Stimulated activated CD8-positive, alpha-beta memory T cell treated with anti-CD3 and anti-CD28 coated beads, Interleukin-4, amount 100 ng/mL, for 4 hours (primary cell): ENCODE data around the gene METTL25B.

Source experiments
- DNase-seq, 2 donors: peaks; one replicate each; pipeline ENCODE4 v3.0.0-alpha.2; 2020; ENCODE audit warnings: low read depth in 2 of 2, low spot score in 1 of 2

METTL25B gene

GRCh38 chr1:156725683-156726280 is 2.5 kb upstream of the METTL25B start:
- peak; percentile 46 for DNase-seq

DNA sequence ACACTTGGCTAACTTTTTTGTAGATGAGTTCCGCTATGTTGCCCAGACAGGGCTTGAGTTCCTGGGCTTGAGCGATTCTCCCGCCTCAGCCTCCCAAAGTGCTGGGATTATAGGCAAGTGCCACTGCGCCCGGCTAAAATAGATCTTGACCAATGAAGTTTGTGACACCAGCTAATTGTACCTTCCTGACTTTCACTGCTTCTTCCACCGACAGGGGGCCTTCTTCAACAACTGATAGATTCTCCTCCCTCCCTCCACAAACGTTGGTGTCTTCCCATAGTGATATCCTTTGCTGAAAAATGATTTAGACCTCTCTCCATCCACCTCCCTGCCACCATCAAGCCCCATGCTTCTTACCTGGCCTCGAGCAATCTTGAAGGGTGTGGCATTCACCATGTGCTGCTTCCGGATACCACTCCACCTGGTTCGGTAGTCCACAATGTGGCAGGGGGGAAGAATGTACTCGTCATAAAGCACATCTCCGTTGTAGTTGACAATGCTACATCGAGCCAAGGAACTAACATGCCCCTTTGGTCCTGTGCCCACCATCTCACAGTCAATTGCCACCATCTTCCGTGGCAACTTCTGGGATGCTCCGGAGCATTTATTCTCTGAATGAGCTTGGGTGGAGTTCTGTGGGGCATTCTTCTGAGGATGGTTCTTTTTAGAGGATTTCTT is 1.6 kb upstream of the METTL25B start:
- DNase-seq = no peak

GRCh38 chr1:156727492-156727891 is 777 bp upstream of the METTL25B start:
- no peak for DNase-seq

GRCh38 chr1:156728599-156729462 is 562 bp downstream of the METTL25B start, which contains the start of gene ISG20L2:
TSS of gene ISG20L2 (minus strand) at chr1:156728766. CDS start at chr1:156727652, 1,114 bp downstream.
- peak; percentile 89 to 90 for DNase-seq

GRCh38 chr1:156733989-156734584 is 5.8 kb downstream of the METTL25B start:
- no peak for DNase-seq

GRCh38 chr1:156738407-156738806 is 10.1 kb downstream of the METTL25B start:
- no peak for DNase-seq

DNA sequence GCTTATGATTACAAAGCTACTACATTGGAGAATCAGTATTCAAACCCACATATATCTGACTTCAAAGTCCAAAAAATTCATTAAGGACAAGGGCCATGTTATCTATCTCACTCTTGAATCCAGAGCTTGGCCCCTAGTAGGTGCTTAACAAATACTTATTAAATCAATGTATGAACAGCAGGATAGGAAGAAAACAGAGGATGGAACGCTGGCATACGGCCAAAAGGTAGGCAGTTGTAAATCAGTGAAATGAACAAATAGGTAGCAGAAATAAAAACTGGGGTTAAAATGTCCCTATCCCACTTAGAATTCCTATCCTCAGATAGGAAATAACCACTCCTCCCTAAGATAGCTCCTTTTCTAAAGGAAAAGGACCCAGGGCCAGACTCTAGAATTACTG is 10.6 kb downstream of the METTL25B start:
- DNase-seq = no peak

- no peak for DNase-seq
These were observed 12.0 kb downstream of the METTL25B start for GRCh38 chr1:156740237-156740740.

DNA sequence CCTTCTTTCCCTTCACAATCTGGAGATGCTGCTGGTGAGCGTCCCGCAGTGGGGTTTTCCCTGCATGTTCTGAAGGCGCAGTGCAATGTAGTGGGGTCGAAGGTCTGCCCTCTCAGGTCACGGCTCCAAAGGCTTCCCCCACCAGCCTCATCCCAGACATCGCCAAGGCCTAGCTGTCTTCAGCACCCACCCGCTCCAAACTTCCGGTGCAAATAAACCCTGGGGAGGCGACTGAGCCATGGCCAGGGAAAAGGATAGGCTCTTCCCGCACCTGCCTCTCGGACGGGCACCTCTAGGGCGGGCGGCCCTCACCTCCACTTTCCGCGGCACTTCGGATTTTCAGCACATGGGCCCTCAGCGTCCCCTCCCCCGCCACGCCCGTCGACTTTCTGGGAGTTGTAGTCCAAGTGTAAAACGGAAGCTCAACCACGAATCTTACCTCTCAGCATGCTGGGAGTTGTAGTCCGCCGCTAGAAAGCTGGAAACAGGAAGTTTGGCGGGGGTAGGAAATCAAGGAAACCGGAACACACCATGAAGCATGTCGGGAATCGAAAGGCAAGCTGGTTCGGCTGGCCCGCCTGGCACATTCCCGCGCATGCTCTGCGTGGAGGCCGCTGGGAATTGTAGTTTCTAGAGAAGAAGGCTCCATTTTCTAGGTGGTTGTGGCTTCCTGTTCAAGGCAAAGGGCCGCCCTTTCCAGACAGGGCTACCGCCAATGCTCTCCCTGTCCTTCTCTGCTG is 12.6 kb downstream of the METTL25B start, which contains the start of gene MRPL24:
MRPL24 (minus strand) TSS at position 348 of the 740 bp plus-strand sequence. CDS start 2,384 bp downstream, outside the sequence.
- DNase-seq = peak; percentile 91 to 92

DNA sequence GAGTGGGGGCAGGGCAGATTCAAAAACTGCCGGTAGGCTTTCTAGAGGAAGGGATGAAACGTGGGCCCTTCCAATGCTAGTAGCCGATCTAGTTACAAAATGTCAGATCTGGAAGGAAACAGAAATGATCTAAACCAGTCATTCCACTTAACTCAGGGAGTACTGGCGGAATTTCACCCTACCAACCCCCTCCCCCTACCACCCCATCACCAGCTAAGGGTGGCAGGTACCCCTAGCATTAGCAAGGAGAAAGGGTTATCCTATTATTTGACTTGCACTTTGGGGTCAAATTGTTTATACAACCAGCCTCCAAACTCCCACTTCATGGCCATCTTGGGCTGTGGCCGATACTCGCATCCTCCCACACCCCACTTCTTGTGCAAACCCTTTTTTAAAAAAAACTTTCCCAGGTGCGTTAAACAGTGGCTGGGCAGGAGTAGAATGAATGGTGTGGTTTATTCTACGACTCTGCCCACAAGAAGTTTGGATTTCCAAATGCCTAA is 13.3 kb downstream of the METTL25B start:
- DNase-seq = no peak

DNA sequence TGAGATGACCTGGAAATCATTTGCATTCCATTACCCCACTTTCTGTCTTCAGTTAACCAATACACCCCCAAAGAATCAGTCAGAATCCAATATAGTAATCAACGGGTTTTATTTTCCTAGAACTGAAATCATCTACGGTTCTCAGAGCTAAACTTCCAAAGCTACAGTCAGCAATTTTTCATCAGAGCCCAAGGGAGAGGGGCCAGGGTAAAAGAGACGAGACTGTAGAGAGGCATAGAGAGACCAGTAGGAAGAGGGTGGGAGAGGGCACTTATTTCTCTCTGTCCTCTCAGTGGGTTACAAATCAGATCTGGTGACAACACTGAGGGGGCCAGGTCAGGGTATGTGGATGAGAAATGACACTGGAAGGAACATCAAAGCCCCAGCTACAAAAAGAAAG is 13.7 kb downstream of the METTL25B start:
- DNase-seq = no peak

GRCh38 chr1:156742801-156743200 is 14.5 kb downstream of the METTL25B start:
- DNase-seq = no peak

DNA sequence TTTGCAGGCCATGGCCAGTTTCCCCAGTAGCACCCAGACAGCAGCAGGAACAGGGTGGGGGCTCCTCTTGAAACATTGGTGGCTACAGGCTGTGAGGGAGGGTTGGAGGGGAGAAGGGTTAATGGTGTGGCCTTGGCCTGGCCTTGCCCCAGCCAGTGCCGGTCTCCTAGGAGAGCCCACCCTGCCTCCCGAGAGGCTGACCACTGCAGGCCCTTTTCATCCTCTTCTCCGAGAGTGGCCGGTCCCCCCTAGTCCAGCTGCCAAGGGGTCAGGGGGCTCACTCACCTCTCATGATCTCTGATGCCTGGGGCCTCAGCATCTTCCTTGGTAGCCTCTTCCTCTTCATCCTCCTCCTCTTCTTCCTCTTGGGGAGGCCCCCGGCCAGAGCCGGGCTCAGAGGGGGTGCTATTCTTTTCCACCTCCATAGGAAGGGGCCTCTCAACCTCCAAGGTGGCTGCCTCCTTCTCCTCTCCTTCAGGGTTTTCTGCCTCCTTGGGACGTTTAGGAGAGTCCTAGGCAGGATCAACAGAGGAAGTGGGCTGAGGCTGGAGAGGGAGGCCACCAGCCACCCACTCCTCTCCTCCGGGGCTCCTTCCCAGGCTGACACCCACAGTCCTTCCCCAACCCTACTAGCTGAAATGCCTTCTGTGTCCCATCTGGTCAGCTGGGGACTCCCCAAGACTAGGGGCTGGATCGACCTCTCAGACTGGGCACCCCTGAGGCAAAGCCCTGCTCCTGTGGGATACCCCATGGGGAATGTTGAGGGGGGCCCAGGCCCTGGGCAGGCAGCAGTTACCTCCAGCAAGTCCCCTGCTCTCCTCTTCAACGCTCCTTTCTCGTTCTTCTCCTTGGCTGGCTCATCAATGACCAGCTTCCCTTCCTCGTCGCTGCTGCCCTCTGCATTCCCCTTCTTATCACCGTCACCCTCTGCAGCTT is 15.4 kb downstream of the METTL25B start:
- no peak for DNase-seq

- DNase-seq = no peak
These were observed 16.1 kb downstream of the METTL25B start for GRCh38 chr1:156744344-156744743.

- no peak for DNase-seq
These were observed 16.6 kb downstream of the METTL25B start for GRCh38 chr1:156744786-156745419.

GRCh38 chr1:156745881-156746280 is 17.6 kb downstream of the METTL25B start:
- DNase-seq = no peak

- no peak for DNase-seq
These were observed 18.1 kb downstream of the METTL25B start for GRCh38 chr1:156746406-156746727.

DNA sequence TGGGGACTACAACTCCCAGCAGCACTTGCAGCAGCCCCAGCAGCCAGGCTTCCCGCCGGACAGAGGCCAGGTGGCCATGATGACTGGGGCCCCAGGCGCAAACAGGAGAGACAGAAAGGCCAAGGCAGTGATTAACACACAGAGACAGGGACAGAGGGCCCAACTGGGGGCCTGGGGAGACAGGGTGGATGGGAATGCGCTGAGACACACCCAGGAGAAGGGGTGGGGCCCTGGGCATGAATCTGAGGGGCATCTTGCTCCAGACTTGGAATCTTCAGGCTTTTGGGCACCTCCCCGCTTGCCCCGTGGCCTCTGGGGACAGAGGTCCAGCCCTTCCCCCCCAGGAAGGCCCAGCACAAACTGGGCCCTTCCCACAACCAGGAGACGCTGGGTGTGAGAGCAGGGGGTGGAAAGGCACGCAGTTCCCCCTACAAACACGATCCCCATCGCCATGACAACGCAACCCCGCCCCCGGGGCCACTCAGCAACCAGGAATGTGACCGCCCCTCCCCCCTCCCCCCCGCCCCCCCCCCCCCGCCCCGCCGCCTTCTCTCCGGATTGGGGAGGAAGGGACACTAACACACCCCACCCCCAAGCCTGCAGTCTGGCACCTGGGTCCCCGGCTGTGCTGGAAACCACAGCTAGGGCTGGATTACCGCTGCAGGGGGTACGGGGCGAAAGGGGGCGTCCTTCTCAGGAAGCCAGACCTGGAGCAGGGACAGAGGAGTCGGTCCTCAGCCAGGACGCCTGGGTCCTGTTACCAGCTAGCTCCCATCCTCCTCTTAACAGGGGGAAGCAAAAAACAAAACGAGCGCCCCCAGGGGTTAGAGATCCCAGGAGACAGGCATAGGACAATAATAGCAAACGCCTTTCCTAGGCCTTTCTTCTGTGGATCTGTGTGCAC is 18.7 kb downstream of the METTL25B start:
- DNase-seq = no peak
